ENCODE measurements around the gene EGFL7. TPM values are rescaled to one million over a fixed set of nuclear protein-coding genes. Genes with fewer than 3 reads are reported as not detected.

Gene EGFL7
- total RNA-seq, 1 donor from 2014 or later: 38.2 TPM

- DNase-seq (ENCODE audit: low spot score in 2 of 2, unreplicated experiment in 2 of 2): no peak
- Mint-ChIP-seq H3K27me3 (ENCODE audit: low read depth) (no peaks in the 10 kb centered on the region), H3K4me3 (no peak overlapping the region), H3K4me1 (peaks cover 7% of the 10 kb centered on the region), H3K9me3 (no peaks in the 10 kb centered on the region), H3K36me3 (no peaks in the 10 kb centered on the region), H3K27ac (no peak overlapping the region)
- TF ChIP-seq CTCF (IDR thresholded peaks at IDR 0.05; ENCODE audit: unreplicated experiment): no peak
Observed at GRCh38 chr9:136681945-136682699, 19.4 kb downstream of the EGFL7 start.

- peaks cover 7% of the 10 kb centered on the region for H3K4me1 Mint-ChIP-seq
- H3K4me3 Mint-ChIP-seq: no peak overlapping the region
- no peak overlapping the region for H3K27ac Mint-ChIP-seq
- H3K9me3 Mint-ChIP-seq: no peaks in the 10 kb centered on the region
- no peak for TF ChIP-seq CTCF (IDR thresholded peaks at IDR 0.05; ENCODE audit: unreplicated experiment)
- no peaks in the 10 kb centered on the region for H3K27me3 Mint-ChIP-seq (ENCODE audit: low read depth)
- DNase-seq (ENCODE audit: low spot score in 2 of 2, unreplicated experiment in 2 of 2): no peak
- H3K36me3 Mint-ChIP-seq: no peaks in the 10 kb centered on the region
Observed at GRCh38 chr9:136682710-136683109, 20.0 kb downstream of the EGFL7 start.

- H3K4me3 Mint-ChIP-seq: no peak overlapping the region
- peaks cover 7% of the 10 kb centered on the region for H3K4me1 Mint-ChIP-seq
- no peaks in the 10 kb centered on the region for H3K36me3 Mint-ChIP-seq
- TF ChIP-seq CTCF (IDR thresholded peaks at IDR 0.05; ENCODE audit: unreplicated experiment): no peak
- no peak for DNase-seq (ENCODE audit: low spot score in 2 of 2, unreplicated experiment in 2 of 2)
- no peaks in the 10 kb centered on the region for H3K9me3 Mint-ChIP-seq
- no peak overlapping the region for H3K27ac Mint-ChIP-seq
- no peaks in the 10 kb centered on the region for H3K27me3 Mint-ChIP-seq (ENCODE audit: low read depth)
Observed at GRCh38 chr9:136683173-136683745, 20.5 kb downstream of the EGFL7 start.

GRCh38 chr9:136683755-136684154 lies 21.0 kb downstream of the EGFL7 start:
- TF ChIP-seq CTCF (IDR thresholded peaks at IDR 0.05; ENCODE audit: unreplicated experiment): no peak
- no peaks in the 10 kb centered on the region for H3K27me3 Mint-ChIP-seq (ENCODE audit: low read depth)
- no peak overlapping the region for H3K4me3 Mint-ChIP-seq
- no peaks in the 10 kb centered on the region for H3K9me3 Mint-ChIP-seq
- H3K36me3 Mint-ChIP-seq: no peaks in the 10 kb centered on the region
- H3K27ac Mint-ChIP-seq: no peak overlapping the region
- DNase-seq (ENCODE audit: low spot score in 2 of 2, unreplicated experiment in 2 of 2): no peak
- peaks cover 7% of the 10 kb centered on the region for H3K4me1 Mint-ChIP-seq

- Mint-ChIP-seq H3K4me3 (no peak overlapping the region), H3K4me1 (peaks cover 7% of the 10 kb centered on the region), H3K36me3 (no peaks in the 10 kb centered on the region), H3K27me3 (ENCODE audit: low read depth) (no peaks in the 10 kb centered on the region), H3K27ac (no peak overlapping the region), H3K9me3 (no peaks in the 10 kb centered on the region)
- DNase-seq (ENCODE audit: low spot score in 2 of 2, unreplicated experiment in 2 of 2): no peak
- no peak for TF ChIP-seq CTCF (IDR thresholded peaks at IDR 0.05; ENCODE audit: unreplicated experiment)
Observed at GRCh38 chr9:136684339-136684738, 21.6 kb downstream of the EGFL7 start.

Measured in mesothelial cell of epicardium (in vitro differentiated cells).